ENCODE data around the gene MYBBP1A. TPM values are rescaled to one million over a fixed set of nuclear protein-coding genes. Genes with fewer than 3 reads are reported as not detected.

MYBBP1A gene
- total RNA-seq, 6 experiments from 2014 or later = 16.3 to 32.0 (median 23.7) TPM

DNA sequence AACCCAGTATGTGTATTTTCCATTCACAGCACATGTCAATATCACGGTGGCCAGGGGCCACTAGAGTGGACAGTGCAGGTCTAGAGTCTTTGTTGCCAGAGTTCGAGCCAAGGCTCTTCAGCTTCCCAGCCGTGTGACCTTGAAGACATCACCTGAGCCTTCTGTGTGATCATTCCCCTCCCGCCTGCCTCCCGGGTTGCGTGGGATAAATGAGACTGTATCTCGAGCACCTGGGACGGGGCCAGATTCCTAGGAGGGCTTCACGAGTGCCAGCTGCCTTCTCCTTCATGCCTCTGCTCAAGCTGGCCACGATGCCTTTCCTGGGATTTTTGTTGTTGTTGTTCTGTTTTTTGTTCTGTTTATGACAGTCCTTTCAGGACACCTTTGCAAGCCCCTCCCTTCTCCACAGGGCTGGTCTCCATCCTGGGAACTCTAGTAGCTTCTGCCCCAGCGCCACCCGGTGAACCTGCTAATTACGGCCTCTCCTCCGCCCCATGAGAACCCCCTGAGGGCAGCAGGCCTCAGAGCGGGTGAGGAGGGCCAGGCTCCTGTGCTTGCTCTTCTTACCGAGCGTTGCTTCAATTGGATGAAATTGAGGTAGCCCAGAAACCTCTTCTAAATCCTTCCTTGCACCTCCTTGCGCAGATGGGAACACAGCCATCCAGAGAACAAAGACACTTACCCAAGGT, 52.6 kb downstream of the MYBBP1A start:
- Histone ChIP-seq H3K36me3 (no peaks in the 10 kb centered on the region), H3K4me3 (no peak overlapping the region), H3K27ac (no peak overlapping the region), H3K9me3 (no peaks in the 10 kb centered on the region), H3K27me3 (no peaks in the 10 kb centered on the region), H3K4me1 (peaks cover 0 to 9% (median 4%) of the 10 kb centered on the region in 4 donors)
- intact Hi-C loops (cut with DNase I) = loop anchor here in 1 of 2 donors (10.0 kb wide), 1 partner anchor 78 kb away; no protein-coding TSS in a partner anchor
- ATAC-seq (no peak), DNase-seq (no peak)
- TF ChIP-seq, protein P1, sequence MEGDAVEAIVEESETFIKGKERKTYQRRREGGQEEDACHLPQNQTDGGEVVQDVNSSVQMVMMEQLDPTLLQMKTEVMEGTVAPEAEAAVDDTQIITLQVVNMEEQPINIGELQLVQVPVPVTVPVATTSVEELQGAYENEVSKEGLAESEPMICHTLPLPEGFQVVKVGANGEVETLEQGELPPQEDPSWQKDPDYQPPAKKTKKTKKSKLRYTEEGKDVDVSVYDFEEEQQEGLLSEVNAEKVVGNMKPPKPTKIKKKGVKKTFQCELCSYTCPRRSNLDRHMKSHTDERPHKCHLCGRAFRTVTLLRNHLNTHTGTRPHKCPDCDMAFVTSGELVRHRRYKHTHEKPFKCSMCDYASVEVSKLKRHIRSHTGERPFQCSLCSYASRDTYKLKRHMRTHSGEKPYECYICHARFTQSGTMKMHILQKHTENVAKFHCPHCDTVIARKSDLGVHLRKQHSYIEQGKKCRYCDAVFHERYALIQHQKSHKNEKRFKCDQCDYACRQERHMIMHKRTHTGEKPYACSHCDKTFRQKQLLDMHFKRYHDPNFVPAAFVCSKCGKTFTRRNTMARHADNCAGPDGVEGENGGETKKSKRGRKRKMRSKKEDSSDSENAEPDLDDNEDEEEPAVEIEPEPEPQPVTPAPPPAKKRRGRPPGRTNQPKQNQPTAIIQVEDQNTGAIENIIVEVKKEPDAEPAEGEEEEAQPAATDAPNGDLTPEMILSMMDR (IDR thresholded peaks at IDR 0.05) = no peak
- TF ChIP-seq POLR2A (IDR thresholded peaks at IDR 0.05) = no peak
- WGBS (ENCODE audit: insufficient coverage, low coverage, low lambda C conversion rate, missing lambda C conversion rate) = 78% methylated on average over 15 of the region's 18 CpGs

GRCh38 chr17:4501295-4501949, 53.8 kb downstream of the MYBBP1A start:
- no peaks in the 10 kb centered on the region for H3K36me3 ChIP-seq
- TF ChIP-seq, protein P1 (IDR thresholded peaks at IDR 0.05) = no peak
- no peak for TF ChIP-seq POLR2A (IDR thresholded peaks at IDR 0.05)
- H3K27ac ChIP-seq = no peak overlapping the region
- no peaks in the 10 kb centered on the region for H3K9me3 ChIP-seq
- H3K4me1 ChIP-seq = peaks cover 0 to 14% (median 4%) of the 10 kb centered on the region in 4 donors
- H3K4me3 ChIP-seq = no peak overlapping the region
- DNase-seq (no peak), ATAC-seq (no peak)
- intact Hi-C loops (cut with DNase I) = loop anchor here in 1 of 2 donors (10.0 kb wide), 1 partner anchor 77 kb away; no protein-coding TSS in a partner anchor
- H3K27me3 ChIP-seq = no peaks in the 10 kb centered on the region
- WGBS (ENCODE audit: insufficient coverage, low coverage, low lambda C conversion rate, missing lambda C conversion rate) = 19% methylated on average over 3 of the region's 3 CpGs

DNA sequence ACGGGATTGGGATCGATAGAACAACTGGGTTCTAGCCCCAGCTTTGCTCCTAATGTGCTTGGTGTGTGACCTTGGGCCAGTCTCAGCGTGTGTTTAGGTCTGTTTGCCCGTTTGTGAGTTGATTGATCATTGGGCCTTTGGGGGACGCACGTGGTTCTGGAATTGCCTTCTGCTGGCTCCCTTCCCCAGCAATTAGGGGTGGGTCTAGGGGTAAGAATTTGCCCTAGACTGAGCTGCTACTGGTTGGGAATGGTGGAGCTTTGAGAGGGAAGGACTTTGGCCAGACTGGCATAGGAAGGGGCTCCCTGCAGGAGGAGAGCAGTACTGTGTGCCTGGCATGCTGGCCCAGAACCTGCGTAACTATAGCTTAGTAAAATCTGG, 55.0 kb downstream of the MYBBP1A start:
- ATAC-seq = no peak
- Histone ChIP-seq H3K4me1 (peaks cover 0 to 15% (median 4%) of the 10 kb centered on the region in 4 donors), H3K36me3 (no peaks in the 10 kb centered on the region), H3K4me3 (peak overlapping the region; percentile 39 to 59 (median 42)), H3K27ac (peak overlapping the region in 1 of 3 donors; percentile 22), H3K27me3 (no peaks in the 10 kb centered on the region), H3K9me3 (no peaks in the 10 kb centered on the region)
- TF ChIP-seq, protein P1 (IDR thresholded peaks at IDR 0.05) = no peak
- DNase-seq = no peak
- intact Hi-C loops (cut with DNase I) = loop anchor here in 1 of 2 donors (10.0 kb wide), 1 partner anchor 75 kb away; no protein-coding TSS in a partner anchor
- WGBS (ENCODE audit: insufficient coverage, low coverage, low lambda C conversion rate, missing lambda C conversion rate) = 33% methylated on average over 1 of the region's 7 CpGs

GRCh38 chr17:4499431-4500190, 55.6 kb downstream of the MYBBP1A start:
- no peaks in the 10 kb centered on the region for H3K9me3 ChIP-seq
- WGBS (ENCODE audit: insufficient coverage, low coverage, low lambda C conversion rate, missing lambda C conversion rate) = 0% methylated on average over 21 of the region's 53 CpGs
- no peak for TF ChIP-seq POLR2A (IDR thresholded peaks at IDR 0.05)
- TF ChIP-seq, protein P1 (IDR thresholded peaks at IDR 0.05) = no peak
- DNase-seq (peak in 2 of 3 donors; percentile 56 to 68), ATAC-seq (peak; percentile 16 to 22 (median 19))
- peaks cover 0 to 15% (median 4%) of the 10 kb centered on the region in 4 donors for H3K4me1 ChIP-seq
- peak overlapping the region in 1 of 3 donors; percentile 67 for H3K27ac ChIP-seq
- H3K36me3 ChIP-seq = no peaks in the 10 kb centered on the region
- no peaks in the 10 kb centered on the region for H3K27me3 ChIP-seq
- intact Hi-C loops (cut with DNase I) = loop anchor here in 1 of 2 donors (10.0 kb wide), 1 partner anchor 75 kb away; no protein-coding TSS in a partner anchor
- peak overlapping the region; percentile 39 to 59 (median 42) for H3K4me3 ChIP-seq
